ENCODE measurements around the gene GLDN.

- TF ChIP-seq EZH2 (optimal IDR thresholded peaks at IDR 0.05; ENCODE audit: low read depth, low read length), result no peak
- TF ChIP-seq CTCF (IDR thresholded peaks at IDR 0.05; ENCODE audit: low read length), result peak; percentile 52
- no peak for TF ChIP-seq EZH2phosphoT487 (IDR thresholded peaks at IDR 0.05; ENCODE audit: low read length)
Measured at GRCh38 chr15:51403072-51403878, 61.8 kb downstream of the GLDN start.
